Liver (tissue), 3 donors: ENCODE measurements around the gene ABCA8.

Experiments
- RAD21 ChIP-seq, 2 donors: IDR thresholded peaks; 2 replicates each; pipeline ENCODE4 v1.6.1; 2016; ENCODE audit warnings: antibody characterized with exemption in 2 of 2, mild to moderate bottlenecking in 2 of 2
- TF ChIP-seq, protein P1 (sequence below): IDR thresholded peaks from 2 replicates; pipeline ENCODE4 v1.6.1; 2016; ENCODE audit warnings: antibody characterized with exemption, mild to moderate bottlenecking
- TF ChIP-seq, protein P2 (sequence below): fragments of 150-350 bp; IDR thresholded peaks from 2 replicates; pipeline ENCODE4 v1.5.1; 2017; ENCODE audit warnings: improper control_type of control experiment, low read depth, low read length; ENCODE audit not compliant: missing input control
- donor health status: healthy.
- donor health status: healthy.

DNA sequence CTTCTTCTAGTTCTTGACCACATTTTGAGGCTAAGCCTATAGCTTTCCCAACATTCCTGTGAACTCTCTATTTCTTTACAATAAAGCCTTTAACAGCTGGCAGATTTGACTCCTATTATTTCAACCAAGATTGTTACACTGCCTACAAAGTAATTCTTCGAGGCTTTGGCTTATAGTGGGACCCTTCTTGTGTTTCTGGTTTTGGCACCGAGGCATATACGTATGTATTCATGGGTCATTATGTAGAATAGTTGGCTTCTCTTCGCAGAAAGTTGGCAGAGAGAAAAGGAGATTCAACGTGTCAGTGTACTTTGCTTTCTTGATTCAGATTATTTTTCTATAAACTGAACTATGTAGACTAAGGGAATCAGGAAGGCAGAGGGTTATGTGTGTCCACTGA lies 102.2 kb downstream of the ABCA8 start:
- TF ChIP-seq, protein P1, sequence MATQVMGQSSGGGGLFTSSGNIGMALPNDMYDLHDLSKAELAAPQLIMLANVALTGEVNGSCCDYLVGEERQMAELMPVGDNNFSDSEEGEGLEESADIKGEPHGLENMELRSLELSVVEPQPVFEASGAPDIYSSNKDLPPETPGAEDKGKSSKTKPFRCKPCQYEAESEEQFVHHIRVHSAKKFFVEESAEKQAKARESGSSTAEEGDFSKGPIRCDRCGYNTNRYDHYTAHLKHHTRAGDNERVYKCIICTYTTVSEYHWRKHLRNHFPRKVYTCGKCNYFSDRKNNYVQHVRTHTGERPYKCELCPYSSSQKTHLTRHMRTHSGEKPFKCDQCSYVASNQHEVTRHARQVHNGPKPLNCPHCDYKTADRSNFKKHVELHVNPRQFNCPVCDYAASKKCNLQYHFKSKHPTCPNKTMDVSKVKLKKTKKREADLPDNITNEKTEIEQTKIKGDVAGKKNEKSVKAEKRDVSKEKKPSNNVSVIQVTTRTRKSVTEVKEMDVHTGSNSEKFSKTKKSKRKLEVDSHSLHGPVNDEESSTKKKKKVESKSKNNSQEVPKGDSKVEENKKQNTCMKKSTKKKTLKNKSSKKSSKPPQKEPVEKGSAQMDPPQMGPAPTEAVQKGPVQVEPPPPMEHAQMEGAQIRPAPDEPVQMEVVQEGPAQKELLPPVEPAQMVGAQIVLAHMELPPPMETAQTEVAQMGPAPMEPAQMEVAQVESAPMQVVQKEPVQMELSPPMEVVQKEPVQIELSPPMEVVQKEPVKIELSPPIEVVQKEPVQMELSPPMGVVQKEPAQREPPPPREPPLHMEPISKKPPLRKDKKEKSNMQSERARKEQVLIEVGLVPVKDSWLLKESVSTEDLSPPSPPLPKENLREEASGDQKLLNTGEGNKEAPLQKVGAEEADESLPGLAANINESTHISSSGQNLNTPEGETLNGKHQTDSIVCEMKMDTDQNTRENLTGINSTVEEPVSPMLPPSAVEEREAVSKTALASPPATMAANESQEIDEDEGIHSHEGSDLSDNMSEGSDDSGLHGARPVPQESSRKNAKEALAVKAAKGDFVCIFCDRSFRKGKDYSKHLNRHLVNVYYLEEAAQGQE, result no peak
- no peak for TF ChIP-seq RAD21 (IDR thresholded peaks at IDR 0.05)
- TF ChIP-seq, protein P2, sequence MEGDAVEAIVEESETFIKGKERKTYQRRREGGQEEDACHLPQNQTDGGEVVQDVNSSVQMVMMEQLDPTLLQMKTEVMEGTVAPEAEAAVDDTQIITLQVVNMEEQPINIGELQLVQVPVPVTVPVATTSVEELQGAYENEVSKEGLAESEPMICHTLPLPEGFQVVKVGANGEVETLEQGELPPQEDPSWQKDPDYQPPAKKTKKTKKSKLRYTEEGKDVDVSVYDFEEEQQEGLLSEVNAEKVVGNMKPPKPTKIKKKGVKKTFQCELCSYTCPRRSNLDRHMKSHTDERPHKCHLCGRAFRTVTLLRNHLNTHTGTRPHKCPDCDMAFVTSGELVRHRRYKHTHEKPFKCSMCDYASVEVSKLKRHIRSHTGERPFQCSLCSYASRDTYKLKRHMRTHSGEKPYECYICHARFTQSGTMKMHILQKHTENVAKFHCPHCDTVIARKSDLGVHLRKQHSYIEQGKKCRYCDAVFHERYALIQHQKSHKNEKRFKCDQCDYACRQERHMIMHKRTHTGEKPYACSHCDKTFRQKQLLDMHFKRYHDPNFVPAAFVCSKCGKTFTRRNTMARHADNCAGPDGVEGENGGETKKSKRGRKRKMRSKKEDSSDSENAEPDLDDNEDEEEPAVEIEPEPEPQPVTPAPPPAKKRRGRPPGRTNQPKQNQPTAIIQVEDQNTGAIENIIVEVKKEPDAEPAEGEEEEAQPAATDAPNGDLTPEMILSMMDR, result no peak
